Activated CD4-positive, alpha-beta T cell treated with anti-CD3 and anti-CD28 coated beads, Interleukin-2, amount 10 ng/mL, durations not matched to agents 24 days and 14 days (primary cell): Measurements from ENCODE around the gene DAZAP1. TPM values are rescaled to one million over a fixed set of nuclear protein-coding genes. Genes with fewer than 3 reads are reported as not detected.
"Not testable (repeated sequence)": the region's sequence is repeated elsewhere in the genome, so short reads cannot be mapped to it uniquely, and the experiment has no call there.

Experiments
- DNase-seq: peaks from one replicate; pipeline ENCODE4 v3.0.0; 2022
- H3K27ac Mint-ChIP-seq: one replicate; pipeline ENCODE4 v1.8.0; 2022; ENCODE audit warnings: mild to moderate bottlenecking, mixed read lengths
- H3K27me3 Mint-ChIP-seq: one replicate; pipeline ENCODE4 v1.8.0; 2022; ENCODE audit warnings: mixed read lengths
- H3K36me3 Mint-ChIP-seq: one replicate; pipeline ENCODE4 v1.8.0; 2022; ENCODE audit warnings: low read depth, mild to moderate bottlenecking, mixed read lengths
- H3K4me1 Mint-ChIP-seq: one replicate; pipeline ENCODE4 v1.8.0; 2021; ENCODE audit warnings: mixed read lengths
- H3K4me3 Mint-ChIP-seq: one replicate; pipeline ENCODE4 v1.8.0; 2022; ENCODE audit warnings: mild to moderate bottlenecking, moderate library complexity, mixed read lengths
- H3K9me3 Mint-ChIP-seq: one replicate; pipeline ENCODE4 v1.8.0; 2021; ENCODE audit warnings: mixed read lengths
- intact Hi-C: fragments of 100-400 bp; cut with micrococcal nuclease; formaldehyde crosslinking; loops from one replicate; pipeline ENCODE4 v1.15.1; 2023
- total RNA-seq: library from RNA; stranded (reverse); gene quantifications from 2 replicates; pipeline ENCODE4 v1.2.3, GENCODE V29; 2022

DAZAP1 gene
- total RNA-seq, 1 donor from 2014 or later, result 323 TPM

- no peak overlapping the region for H3K4me3 Mint-ChIP-seq
- H3K36me3 Mint-ChIP-seq, result peaks cover 42% of the 10 kb centered on the region
- no peak overlapping the region for H3K27ac Mint-ChIP-seq
Measured at GRCh38 chr19:1417681-1418495, 10.5 kb downstream of the DAZAP1 start.

GRCh38 chr19:1418496-1418775 lies 11.1 kb downstream of the DAZAP1 start:
- DNase-seq, result no peak
- Mint-ChIP-seq H3K27ac (no peak overlapping the region), H3K4me3 (no peak overlapping the region), H3K27me3 (no peaks in the 10 kb centered on the region), H3K36me3 (peaks cover 45% of the 10 kb centered on the region), H3K4me1 (peaks cover 10% of the 10 kb centered on the region), H3K9me3 (no peaks in the 10 kb centered on the region)
- intact Hi-C loops, result no loop called here

More at GRCh38 chr19:1417681-1418495, 10.5 kb downstream of the DAZAP1 start:
- intact Hi-C loops, result no loop called here
- Mint-ChIP-seq H3K9me3 (no peaks in the 10 kb centered on the region), H3K27me3 (no peaks in the 10 kb centered on the region), H3K4me1 (peaks cover 14% of the 10 kb centered on the region)
- DNase-seq, result no peak

- Mint-ChIP-seq H3K27ac (no peak overlapping the region), H3K36me3 (peaks cover 47% of the 10 kb centered on the region), H3K27me3 (no peaks in the 10 kb centered on the region), H3K4me1 (peaks cover 10% of the 10 kb centered on the region), H3K9me3 (no peaks in the 10 kb centered on the region), H3K4me3 (no peak overlapping the region)
- intact Hi-C loops, result no loop called here
- DNase-seq, result no peak
Measured at GRCh38 chr19:1418951-1419738, 11.8 kb downstream of the DAZAP1 start.

- H3K9me3 Mint-ChIP-seq, intact Hi-C loops, H3K4me1 Mint-ChIP-seq, H3K4me3 Mint-ChIP-seq, H3K27me3 Mint-ChIP-seq, DNase-seq, H3K27ac Mint-ChIP-seq: not testable (repeated sequence)
- peaks cover 54% of the 10 kb centered on the region for H3K36me3 Mint-ChIP-seq
Measured at GRCh38 chr19:1420085-1420484, 12.7 kb downstream of the DAZAP1 start.

GRCh38 chr19:1420590-1420989 lies 13.2 kb downstream of the DAZAP1 start:
- Mint-ChIP-seq H3K27me3 (no peaks in the 10 kb centered on the region), H3K4me1 (peaks cover 6% of the 10 kb centered on the region), H3K9me3 (no peaks in the 10 kb centered on the region), H3K36me3 (peaks cover 54% of the 10 kb centered on the region), H3K27ac (no peak overlapping the region), H3K4me3 (no peak overlapping the region)
- intact Hi-C loops, result no loop called here
- DNase-seq, result no peak

GRCh38 chr19:1421218-1421957 lies 14.0 kb downstream of the DAZAP1 start:
- intact Hi-C loops, result no loop called here
- Mint-ChIP-seq H3K4me1 (peaks cover 3% of the 10 kb centered on the region), H3K9me3 (no peaks in the 10 kb centered on the region), H3K27ac (no peak overlapping the region), H3K36me3 (peaks cover 54% of the 10 kb centered on the region), H3K4me3 (no peak overlapping the region), H3K27me3 (no peaks in the 10 kb centered on the region)
- no peak for DNase-seq

- Mint-ChIP-seq H3K9me3 (no peaks in the 10 kb centered on the region), H3K4me1 (peaks cover 3% of the 10 kb centered on the region), H3K4me3 (no peak overlapping the region), H3K36me3 (peaks cover 54% of the 10 kb centered on the region), H3K27ac (no peak overlapping the region), H3K27me3 (no peaks in the 10 kb centered on the region)
- intact Hi-C loops, result no loop called here
- no peak for DNase-seq
Measured at GRCh38 chr19:1421958-1422305, 14.5 kb downstream of the DAZAP1 start.

- H3K27me3 Mint-ChIP-seq, result no peaks in the 10 kb centered on the region
- no peaks in the 10 kb centered on the region for H3K9me3 Mint-ChIP-seq
- H3K36me3 Mint-ChIP-seq, result peaks cover 50% of the 10 kb centered on the region
- H3K4me1 Mint-ChIP-seq, result peaks cover 2% of the 10 kb centered on the region
- intact Hi-C loops, result no loop called here
- DNase-seq, result no peak
- H3K4me3 Mint-ChIP-seq, result no peak overlapping the region
- no peak overlapping the region for H3K27ac Mint-ChIP-seq
Measured at GRCh38 chr19:1422360-1422759, 15.0 kb downstream of the DAZAP1 start.

GRCh38 chr19:1422943-1423342 lies 15.6 kb downstream of the DAZAP1 start:
- no peaks in the 10 kb centered on the region for H3K9me3 Mint-ChIP-seq
- no peaks in the 10 kb centered on the region for H3K4me1 Mint-ChIP-seq
- no peak for DNase-seq
- intact Hi-C loops, result no loop called here
- peaks cover 47% of the 10 kb centered on the region for H3K36me3 Mint-ChIP-seq
- no peak overlapping the region for H3K27ac Mint-ChIP-seq
- no peaks in the 10 kb centered on the region for H3K27me3 Mint-ChIP-seq
- H3K4me3 Mint-ChIP-seq, result no peak overlapping the region

- Mint-ChIP-seq H3K36me3 (peaks cover 47% of the 10 kb centered on the region), H3K27ac (no peak overlapping the region), H3K27me3 (no peaks in the 10 kb centered on the region), H3K9me3 (no peaks in the 10 kb centered on the region), H3K4me1 (no peaks in the 10 kb centered on the region), H3K4me3 (no peak overlapping the region)
- intact Hi-C loops, result no loop called here
- DNase-seq, result no peak
Measured at GRCh38 chr19:1423436-1424191, 16.2 kb downstream of the DAZAP1 start.

- Mint-ChIP-seq H3K27me3 (no peaks in the 10 kb centered on the region), H3K9me3 (no peaks in the 10 kb centered on the region), H3K27ac (no peak overlapping the region), H3K4me1 (no peaks in the 10 kb centered on the region), H3K36me3 (peaks cover 42% of the 10 kb centered on the region), H3K4me3 (no peak overlapping the region)
- DNase-seq, result no peak
- intact Hi-C loops, result no loop called here
Measured at GRCh38 chr19:1424192-1424955, 17.0 kb downstream of the DAZAP1 start.

- H3K27ac Mint-ChIP-seq, result no peak overlapping the region
- DNase-seq, result no peak
- no peaks in the 10 kb centered on the region for H3K4me1 Mint-ChIP-seq
- H3K36me3 Mint-ChIP-seq, result peaks cover 41% of the 10 kb centered on the region
- intact Hi-C loops, result no loop called here
- no peaks in the 10 kb centered on the region for H3K27me3 Mint-ChIP-seq
- H3K9me3 Mint-ChIP-seq, result no peaks in the 10 kb centered on the region
- no peak overlapping the region for H3K4me3 Mint-ChIP-seq
Measured at GRCh38 chr19:1425102-1425837, 17.9 kb downstream of the DAZAP1 start.
